Measurements from ENCODE around the gene CEP295NL. TPM values are rescaled to one million over a fixed set of nuclear protein-coding genes. Genes with fewer than 3 reads are reported as not detected.

The CEP295NL gene
- polyA plus RNA-seq, 2 of the 4 experiments (the other 2 are of a cell fraction), result 0.10 to 0.13 TPM

DNA sequence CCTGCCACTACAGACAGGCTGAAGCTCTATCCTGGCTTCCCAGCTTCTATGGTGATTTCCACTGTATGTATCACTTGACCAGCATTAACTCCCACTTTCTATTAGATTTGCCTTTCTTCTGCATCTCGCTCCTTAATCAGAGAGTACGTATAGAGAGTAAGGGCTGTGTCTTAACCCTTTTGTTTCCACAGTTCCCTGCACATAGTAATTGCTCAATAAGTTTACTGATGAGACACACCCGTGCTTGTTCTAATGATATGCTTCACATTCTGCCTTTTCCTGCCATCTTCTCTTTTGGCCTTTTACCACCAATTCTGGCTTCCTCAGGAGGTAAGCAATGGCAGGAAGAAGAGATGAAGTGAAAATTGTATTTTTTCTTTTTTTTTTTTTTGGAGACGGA lies 41.8 kb downstream of the CEP295NL start:
- no peak for FAIRE-seq
- Histone ChIP-seq H3K9me3 (no peaks in the 10 kb centered on the region; the same call in 2 of the 3 replicates), H3K27ac (peak overlapping the region; percentile 81 to 92), H3K4me1 (peaks cover 27% of the 10 kb centered on the region), H3K4me2 (peak overlapping the region; percentile 59), H3K4me3 (no peak overlapping the region)
- DNase-seq (ENCODE audit: low read depth in 1 of 2, low spot score in 1 of 2), result no peak
- TF ChIP-seq JUN (IDR thresholded peaks at IDR 0.05) (no peak), EHF (CRISPR knock-in tag; IDR thresholded peaks at IDR 0.05) (no peak), BHLHE40 (IDR thresholded peaks at IDR 0.05; ENCODE audit: low read depth, low read length) (no peak)
- POLR2A ChIA-PET, result no interaction called here
- whole genome bisulfite sequencing (ENCODE audit: missing lambda C conversion rate), result 89% methylated on average over 4 of the region's 4 CpGs
- ATAC-seq, result no peak
- CTCF ChIA-PET, result interaction anchor here (0.6 to 4.2 kb wide), 6 partner anchors 17 to 227 kb away, joined by 3 to 29 read pairs (median 4); no protein-coding TSS in a partner anchor

DNA sequence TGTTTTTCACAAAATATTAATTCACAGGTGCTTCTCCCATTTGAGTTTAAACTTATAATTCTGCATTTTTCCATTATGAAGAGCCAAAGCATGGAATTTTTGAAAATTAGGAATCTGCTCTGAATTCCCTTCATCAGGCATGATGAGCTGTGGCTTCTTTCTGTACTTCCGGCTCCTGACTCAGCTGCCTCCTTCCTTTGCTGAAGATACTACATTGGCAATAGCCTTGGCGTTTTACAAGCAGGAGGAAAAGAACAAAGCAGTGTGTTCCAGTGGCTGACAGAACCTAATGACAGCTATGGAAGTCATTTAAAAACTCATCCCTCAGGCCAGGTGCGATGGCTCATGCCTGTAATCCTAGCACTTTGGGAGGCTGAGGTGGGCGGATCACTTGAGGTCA lies 44.0 kb downstream of the CEP295NL start:
- POLR2A ChIA-PET, result no interaction called here
- no peak for TF ChIP-seq NR3C1 (IDR thresholded peaks at IDR 0.05)
- no peak for TF ChIP-seq MAZ (IDR thresholded peaks at IDR 0.05; ENCODE audit: borderline replicate concordance, low read depth, low read length)
- no peak overlapping the region for H3K27ac ChIP-seq
- no peak overlapping the region for H3K4me2 ChIP-seq
- WGBS (ENCODE audit: missing lambda C conversion rate), result 88% methylated on average over 4 of the region's 4 CpGs
- FAIRE-seq, result no peak
- H3K4me3 ChIP-seq, result no peak overlapping the region
- peaks cover 20% of the 10 kb centered on the region for H3K4me1 ChIP-seq
- H3K9me3 ChIP-seq, result no peaks in the 10 kb centered on the region; the same call in 2 of the 3 replicates
- DNase-seq (ENCODE audit: low read depth in 1 of 2, low spot score in 1 of 2), result no peak
- ATAC-seq, result no peak
- CTCF ChIA-PET, result interaction anchor here (0.8 to 4.2 kb wide), 7 partner anchors 12 to 151 kb away, joined by 3 to 29 read pairs (median 3); no protein-coding TSS in a partner anchor

DNA sequence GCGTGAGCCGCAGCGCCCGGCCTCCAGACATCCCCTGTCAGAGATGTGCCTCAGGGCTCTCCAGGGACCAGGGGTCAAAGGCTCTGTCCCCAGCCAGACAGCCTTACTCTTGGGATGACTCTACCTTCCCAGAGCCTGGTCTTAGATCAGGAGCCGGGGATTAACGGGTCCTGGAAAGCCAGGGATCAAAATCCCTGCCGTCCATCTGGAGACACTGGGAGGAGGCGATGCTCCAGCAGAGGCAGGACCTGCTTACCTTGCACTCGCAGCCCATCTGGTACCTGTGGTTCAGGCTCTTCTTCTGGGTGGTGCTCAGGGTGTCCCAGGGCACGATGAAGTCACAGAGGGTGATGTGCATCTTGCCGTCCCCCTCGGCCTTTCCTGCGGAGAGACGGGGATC lies 45.7 kb downstream of the CEP295NL start:
- no peak overlapping the region for H3K27ac ChIP-seq
- H3K4me3 ChIP-seq, result no peak overlapping the region
- ChIA-PET CTCF (interaction anchor here (0.6 to 4.2 kb wide), 6 partner anchors 14 to 460 kb away, joined by 3 to 29 read pairs (median 4); no protein-coding TSS in a partner anchor), POLR2A (no interaction called here)
- ATAC-seq, result no peak
- no peak for FAIRE-seq
- H3K4me2 ChIP-seq, result no peak overlapping the region
- no peak for TF ChIP-seq JUN (IDR thresholded peaks at IDR 0.05)
- TF ChIP-seq TFCP2L1 (CRISPR knock-in tag; IDR thresholded peaks at IDR 0.05), result no peak
- no peak for TF ChIP-seq NPAS2 (CRISPR knock-in tag; IDR thresholded peaks at IDR 0.05; ENCODE audit: borderline replicate concordance)
- no peak for TF ChIP-seq PHF8 (IDR thresholded peaks at IDR 0.05; ENCODE audit: borderline replicate concordance, low read depth)
- TF ChIP-seq HEYL (CRISPR knock-in tag; IDR thresholded peaks at IDR 0.05), result no peak
- TF ChIP-seq RARB (CRISPR knock-in tag; IDR thresholded peaks at IDR 0.05), result no peak
- no peak for TF ChIP-seq POLR2A (IDR thresholded peaks at IDR 0.05; ENCODE audit: low read length)
- no peak for TF ChIP-seq MAZ (IDR thresholded peaks at IDR 0.05; ENCODE audit: borderline replicate concordance, low read depth, low read length)
- TF ChIP-seq RNF2 (IDR thresholded peaks at IDR 0.05; ENCODE audit: borderline replicate concordance, low read depth), result no peak
- TF ChIP-seq CTCF (IDR thresholded peaks at IDR 0.05), result no peak
- TF ChIP-seq RAD21 (conservative IDR thresholded peaks at IDR 0.05 in 1 of 2, IDR thresholded peaks at IDR 0.05 in 1 of 2), result no peak
- TF ChIP-seq, protein P1, sequence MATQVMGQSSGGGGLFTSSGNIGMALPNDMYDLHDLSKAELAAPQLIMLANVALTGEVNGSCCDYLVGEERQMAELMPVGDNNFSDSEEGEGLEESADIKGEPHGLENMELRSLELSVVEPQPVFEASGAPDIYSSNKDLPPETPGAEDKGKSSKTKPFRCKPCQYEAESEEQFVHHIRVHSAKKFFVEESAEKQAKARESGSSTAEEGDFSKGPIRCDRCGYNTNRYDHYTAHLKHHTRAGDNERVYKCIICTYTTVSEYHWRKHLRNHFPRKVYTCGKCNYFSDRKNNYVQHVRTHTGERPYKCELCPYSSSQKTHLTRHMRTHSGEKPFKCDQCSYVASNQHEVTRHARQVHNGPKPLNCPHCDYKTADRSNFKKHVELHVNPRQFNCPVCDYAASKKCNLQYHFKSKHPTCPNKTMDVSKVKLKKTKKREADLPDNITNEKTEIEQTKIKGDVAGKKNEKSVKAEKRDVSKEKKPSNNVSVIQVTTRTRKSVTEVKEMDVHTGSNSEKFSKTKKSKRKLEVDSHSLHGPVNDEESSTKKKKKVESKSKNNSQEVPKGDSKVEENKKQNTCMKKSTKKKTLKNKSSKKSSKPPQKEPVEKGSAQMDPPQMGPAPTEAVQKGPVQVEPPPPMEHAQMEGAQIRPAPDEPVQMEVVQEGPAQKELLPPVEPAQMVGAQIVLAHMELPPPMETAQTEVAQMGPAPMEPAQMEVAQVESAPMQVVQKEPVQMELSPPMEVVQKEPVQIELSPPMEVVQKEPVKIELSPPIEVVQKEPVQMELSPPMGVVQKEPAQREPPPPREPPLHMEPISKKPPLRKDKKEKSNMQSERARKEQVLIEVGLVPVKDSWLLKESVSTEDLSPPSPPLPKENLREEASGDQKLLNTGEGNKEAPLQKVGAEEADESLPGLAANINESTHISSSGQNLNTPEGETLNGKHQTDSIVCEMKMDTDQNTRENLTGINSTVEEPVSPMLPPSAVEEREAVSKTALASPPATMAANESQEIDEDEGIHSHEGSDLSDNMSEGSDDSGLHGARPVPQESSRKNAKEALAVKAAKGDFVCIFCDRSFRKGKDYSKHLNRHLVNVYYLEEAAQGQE (IDR thresholded peaks at IDR 0.05), result no peak
- TF ChIP-seq, protein P2, sequence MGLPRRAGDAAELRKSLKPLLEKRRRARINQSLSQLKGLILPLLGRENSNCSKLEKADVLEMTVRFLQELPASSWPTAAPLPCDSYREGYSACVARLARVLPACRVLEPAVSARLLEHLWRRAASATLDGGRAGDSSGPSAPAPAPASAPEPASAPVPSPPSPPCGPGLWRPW (IDR thresholded peaks at IDR 0.05), result no peak
- no peak for TF ChIP-seq ZNF302 (CRISPR knock-in tag; IDR thresholded peaks at IDR 0.05)
- TF ChIP-seq FOSL2 (IDR thresholded peaks at IDR 0.05), result no peak
- TF ChIP-seq FOSL2 (CRISPR knock-in tag; IDR thresholded peaks at IDR 0.05), result no peak
- H3K9me3 ChIP-seq, result no peaks in the 10 kb centered on the region
- H3K4me1 ChIP-seq, result peaks cover 12% of the 10 kb centered on the region
- 94% methylated on average over 14 of the region's 14 CpGs for WGBS (ENCODE audit: missing lambda C conversion rate)
- no peak for DNase-seq (ENCODE audit: low read depth in 1 of 2, low spot score in 1 of 2)

All from A549 (cell line).